SH-SY5Y (cell line): ENCODE measurements around the gene CRHBP.

ENCODE experiments used
- GATA2 ChIP-seq: IDR thresholded peaks from 2 replicates; pipeline ENCODE4 v1.6.1; 2011; ENCODE audit warnings: mild to moderate bottlenecking, low read depth, low read length
- GATA3 ChIP-seq: IDR thresholded peaks from 2 replicates; pipeline ENCODE4 v1.6.1; 2011; ENCODE audit warnings: low read depth, mild to moderate bottlenecking, low read length, moderate library complexity

DNA sequence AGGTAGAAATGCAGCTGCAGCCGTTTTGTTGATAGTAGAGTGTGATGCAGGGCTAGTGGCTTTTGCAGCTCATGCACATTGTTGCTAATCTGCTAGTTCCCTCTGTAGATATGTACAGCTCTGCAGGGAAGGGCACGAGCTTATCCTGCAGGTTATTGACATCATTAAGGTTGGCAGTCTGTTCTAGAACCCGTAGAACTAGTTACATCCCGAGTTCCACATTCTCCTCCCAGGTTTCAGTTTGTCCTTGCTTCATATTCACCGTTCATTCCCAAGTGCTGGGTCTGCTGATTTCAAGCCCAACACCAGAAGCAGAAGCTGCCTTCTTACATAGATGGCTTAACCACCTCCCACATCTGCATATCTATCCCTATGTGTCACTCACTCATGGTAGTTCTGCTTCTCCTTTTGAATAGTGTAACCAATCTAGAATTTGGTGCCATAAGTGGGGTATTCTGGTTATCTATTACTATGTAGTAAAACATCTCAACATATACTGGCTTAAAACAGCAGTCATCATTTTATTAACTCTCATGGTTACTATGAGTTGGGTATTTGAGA lies 38.1 kb downstream of the CRHBP start:
- no peak for TF ChIP-seq GATA3
- TF ChIP-seq GATA2: no peak
